PFSK-1 (cell line): ENCODE results near the gene MYH7.

Source experiments
- FOXP2 ChIP-seq: optimal IDR thresholded peaks from 2 replicates; pipeline ENCODE3; 2011; ENCODE audit warnings: borderline replicate concordance, control low read depth, inconsistent platforms; ENCODE audit not compliant: insufficient read depth; ENCODE audit errors: extremely low read length, extremely low read depth
- POLR2AphosphoS5 ChIP-seq: IDR thresholded peaks from 2 replicates; pipeline ENCODE4 v1.6.1; 2012; ENCODE audit warnings: low read depth, mild to moderate bottlenecking, control low read depth, low read length, moderate library complexity
- REST ChIP-seq, 2 experiments: IDR thresholded peaks; 2 replicates each; pipeline versions ENCODE4 v1.6.1 to v1.8.0; 2011 to 2012; ENCODE audit warnings: low read depth in 2 of 2, low read length in 2 of 2, control low read depth in 1 of 2, inconsistent platforms in 1 of 2, mild to moderate bottlenecking in 1 of 2, moderate library complexity in 1 of 2; ENCODE audit not compliant: insufficient read depth in 1 of 2
- SIN3A ChIP-seq: IDR thresholded peaks from 2 replicates; pipeline ENCODE4 v1.6.1; 2012; ENCODE audit warnings: mild to moderate bottlenecking, low read length, moderate library complexity, borderline replicate concordance; ENCODE audit not compliant: insufficient read depth
- TAF1 ChIP-seq: IDR thresholded peaks from 2 replicates; pipeline ENCODE4 v1.6.1; 2012; ENCODE audit warnings: low read length, control low read depth, borderline replicate concordance; ENCODE audit not compliant: insufficient read depth

Gene MYH7

DNA sequence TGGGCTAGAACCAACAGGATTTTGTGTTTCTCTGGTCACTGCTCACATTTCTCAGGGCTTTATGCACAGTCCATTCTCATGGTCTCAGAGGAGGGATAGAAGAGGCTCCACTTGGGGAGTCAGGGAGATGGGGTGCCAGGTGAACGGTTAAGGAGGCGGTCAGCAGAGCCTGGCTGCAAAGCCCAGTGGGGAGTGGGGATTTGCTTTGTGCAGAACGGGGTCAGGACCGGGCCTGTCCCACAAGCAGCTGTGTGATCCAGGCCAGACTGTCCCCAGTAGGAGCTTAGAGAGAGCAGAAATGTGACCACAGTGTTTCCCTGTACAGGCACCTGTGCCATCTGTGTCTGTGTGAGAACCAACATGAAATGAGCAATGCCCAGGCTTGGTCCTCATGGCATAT, 54.5 kb downstream of the MYH7 start:
- no peak for TF ChIP-seq POLR2AphosphoS5
- TF ChIP-seq FOXP2, result no peak
- TF ChIP-seq TAF1, result no peak
- TF ChIP-seq SIN3A, result no peak
- TF ChIP-seq REST (IDR thresholded peaks at IDR 0.05; ENCODE audit: insufficient read depth in 1 of 2, low read depth in 2 of 2, low read length in 2 of 2), result no peak

- TF ChIP-seq SIN3A, result no peak
- TF ChIP-seq TAF1, result no peak
- TF ChIP-seq POLR2AphosphoS5, result no peak
- TF ChIP-seq REST (IDR thresholded peaks at IDR 0.05; ENCODE audit: insufficient read depth in 1 of 2, low read depth in 2 of 2, low read length in 2 of 2), result no peak
- TF ChIP-seq FOXP2, result no peak
These were observed 55.1 kb downstream of the MYH7 start for GRCh38 chr14:23380197-23380914.

DNA sequence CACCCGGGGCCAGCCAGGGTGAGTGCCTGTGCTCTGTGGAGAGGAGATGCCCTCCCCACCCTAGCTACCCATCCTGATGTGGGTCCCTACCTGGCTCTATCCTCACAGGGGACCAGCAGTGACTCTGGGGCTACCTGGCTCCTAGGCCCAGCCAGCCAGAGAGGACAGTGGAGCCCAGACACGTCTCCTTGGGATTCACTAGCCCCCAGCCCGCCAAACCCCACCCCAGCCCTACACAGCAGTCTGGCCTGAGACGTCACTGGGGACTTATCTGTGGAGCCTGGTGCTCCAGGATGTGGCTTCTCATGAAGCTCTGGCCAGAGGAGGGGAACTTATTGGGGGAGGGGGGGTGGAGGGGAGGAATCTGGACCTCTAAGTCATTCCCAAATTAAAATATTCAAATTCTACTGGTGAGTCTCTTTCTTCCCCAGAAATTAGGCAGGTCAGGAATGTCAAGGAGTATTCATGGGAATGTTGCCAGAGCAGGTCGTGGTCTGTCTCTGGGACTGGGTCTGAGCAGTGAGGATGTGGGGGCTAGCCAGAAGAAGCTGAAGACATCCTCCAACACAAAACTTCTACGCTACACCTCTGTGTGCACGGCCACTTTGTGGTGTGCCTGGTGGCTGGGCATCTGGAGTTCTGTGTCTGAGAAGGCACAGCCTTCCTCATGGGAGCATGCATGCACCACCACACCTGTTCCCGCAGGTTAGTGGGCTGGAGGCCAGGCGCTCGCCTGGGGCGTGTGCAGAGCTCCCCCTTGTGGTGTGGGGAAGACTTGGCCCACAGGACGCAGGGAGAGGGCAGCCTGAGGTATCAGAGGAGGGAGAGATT, 55.9 kb downstream of the MYH7 start:
- TF ChIP-seq SIN3A, result no peak
- TF ChIP-seq TAF1, result no peak
- no peak for TF ChIP-seq FOXP2
- TF ChIP-seq REST (IDR thresholded peaks at IDR 0.05; ENCODE audit: insufficient read depth in 1 of 2, low read depth in 2 of 2, low read length in 2 of 2), result no peak
- no peak for TF ChIP-seq POLR2AphosphoS5

DNA sequence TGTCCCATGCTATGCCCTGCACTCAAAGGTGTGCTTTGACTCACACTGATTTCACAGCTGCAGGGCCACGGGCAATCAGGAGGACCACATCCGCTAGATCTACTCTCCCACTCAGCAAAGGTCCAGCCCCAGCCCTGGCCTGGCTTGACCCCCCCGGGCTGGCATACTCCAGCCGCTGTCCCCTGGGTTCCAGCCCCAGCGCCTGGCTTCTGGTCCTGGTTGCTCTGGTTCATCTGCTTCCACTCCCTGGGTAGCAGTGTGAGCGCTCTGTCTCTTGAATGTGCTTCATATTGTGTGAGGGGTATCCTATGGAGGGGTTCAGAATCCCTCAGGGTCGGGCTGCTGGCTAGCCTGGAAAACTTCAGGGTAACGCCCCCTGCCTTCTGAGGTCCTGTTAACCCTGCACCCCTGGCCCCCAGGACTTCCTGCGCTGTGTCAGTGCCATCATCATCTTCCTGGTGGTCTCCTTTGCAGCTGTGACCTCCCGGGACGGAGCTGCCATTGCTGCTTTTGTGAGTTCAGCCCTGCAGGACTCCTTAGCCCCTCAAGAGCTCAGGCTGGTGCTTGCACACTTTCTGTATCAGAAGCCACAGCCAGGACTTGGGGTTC, 56.7 kb downstream of the MYH7 start:
- TF ChIP-seq FOXP2 (no peak), TAF1 (no peak), POLR2AphosphoS5 (no peak), REST (IDR thresholded peaks at IDR 0.05; ENCODE audit: insufficient read depth in 1 of 2, low read depth in 2 of 2, low read length in 2 of 2) (no peak), SIN3A (no peak)
